Central memory CD8-positive, alpha-beta T cell (primary cell): ENCODE results near the gene B4GALT6.

Experiments
- ATAC-seq: fragments of 150-1000 bp; cut with Tn5 transposase; replicated peaks from 2 replicates; pipeline ENCODE4 v1.10.0; 2022; ENCODE audit warnings: mild to moderate bottlenecking, moderate FRiP score, moderate number of reproducible peaks; ENCODE audit not compliant: poor library complexity, severe bottlenecking; ENCODE audit errors: extremely low read depth
- DNase-seq, 2 donors: peaks; one replicate each; pipeline ENCODE4 v3.0.0; 2021; ENCODE audit warnings: low spot score in 2 of 2
- H3K27ac Mint-ChIP-seq: one replicate; pipeline ENCODE4 v1.8.0; 2022; ENCODE audit warnings: low read depth, mild to moderate bottlenecking, moderate library complexity, mixed read lengths
- H3K27me3 Mint-ChIP-seq: one replicate; pipeline ENCODE4 v1.8.0; 2022; ENCODE audit warnings: mixed read lengths
- H3K36me3 Mint-ChIP-seq: one replicate; pipeline ENCODE4 v1.8.0; 2022; ENCODE audit warnings: mild to moderate bottlenecking, moderate library complexity, mixed read lengths; ENCODE audit not compliant: insufficient read depth
- H3K4me1 Mint-ChIP-seq: one replicate; pipeline ENCODE4 v1.8.0; 2022; ENCODE audit warnings: mixed read lengths
- H3K4me3 Mint-ChIP-seq: one replicate; pipeline ENCODE4 v1.8.0; 2022; ENCODE audit warnings: mild to moderate bottlenecking, moderate library complexity, mixed read lengths
- H3K9me3 Mint-ChIP-seq: one replicate; pipeline ENCODE4 v1.8.0; 2022; ENCODE audit warnings: mixed read lengths

Gene B4GALT6

DNA sequence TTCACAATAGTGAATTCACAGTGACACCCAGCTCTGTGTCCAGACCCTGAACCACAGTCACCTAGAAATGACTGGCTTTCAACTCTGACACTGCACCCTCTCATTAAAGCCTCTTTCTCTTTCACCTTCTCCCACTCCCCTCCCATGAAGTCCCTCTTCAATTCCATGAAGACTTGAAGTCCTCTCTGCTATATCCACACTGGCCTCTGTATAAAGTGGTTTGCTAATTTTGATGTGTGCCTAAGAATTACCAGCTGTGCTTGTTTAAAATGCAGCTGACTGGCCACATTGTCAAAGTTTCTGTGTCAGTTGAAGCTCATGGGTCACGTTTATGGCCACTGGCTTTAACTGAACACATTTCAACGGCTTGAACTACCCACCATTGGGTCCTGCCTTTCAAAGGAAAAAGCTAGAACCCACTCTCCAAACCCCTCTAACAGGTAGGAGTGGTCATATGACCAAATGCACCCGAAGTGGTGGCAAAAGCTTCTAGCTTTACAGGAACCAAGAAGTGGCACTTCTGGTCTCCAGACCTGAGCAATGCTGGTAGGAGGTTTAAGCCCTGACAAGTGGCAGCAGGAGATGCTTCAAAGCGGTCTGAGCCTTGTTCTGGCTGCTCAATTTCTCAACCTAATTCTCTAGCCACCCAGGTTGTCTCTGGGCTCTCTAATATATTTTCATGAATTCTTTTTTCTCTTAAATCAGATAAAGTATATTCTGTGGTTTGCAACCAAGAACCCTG lies 34.2 kb downstream of the B4GALT6 start:
- DNase-seq (no peak), ATAC-seq (no peak)
- H3K27ac Mint-ChIP-seq: no peak overlapping the region
- no peaks in the 10 kb centered on the region for H3K9me3 Mint-ChIP-seq
- no peak overlapping the region for H3K4me3 Mint-ChIP-seq
- H3K36me3 Mint-ChIP-seq: no peaks in the 10 kb centered on the region
- H3K27me3 Mint-ChIP-seq: peaks cover 14% of the 10 kb centered on the region
- peaks cover 23% of the 10 kb centered on the region for H3K4me1 Mint-ChIP-seq

DNA sequence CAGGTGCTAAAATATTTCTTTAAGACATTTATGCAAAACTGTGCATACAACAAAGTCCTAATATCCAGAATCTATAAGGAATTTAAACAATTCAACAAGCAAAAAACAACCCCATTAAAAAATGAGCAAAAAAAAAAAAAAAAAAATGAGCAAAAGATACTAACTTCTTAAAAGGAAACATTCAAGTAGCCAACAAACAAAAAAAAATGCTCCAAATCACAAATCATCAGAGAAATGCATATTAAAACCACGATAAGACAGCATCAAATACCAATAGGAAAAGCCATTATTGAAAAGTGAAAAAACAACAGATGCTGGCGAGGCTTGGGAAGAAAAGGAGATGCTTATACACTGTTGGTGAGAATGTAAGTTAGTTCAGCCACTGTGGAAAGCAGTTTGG lies 34.9 kb downstream of the B4GALT6 start:
- Mint-ChIP-seq H3K9me3 (no peaks in the 10 kb centered on the region), H3K27me3 (peaks cover 14% of the 10 kb centered on the region), H3K4me1 (peaks cover 23% of the 10 kb centered on the region), H3K27ac (no peak overlapping the region), H3K4me3 (no peak overlapping the region), H3K36me3 (no peaks in the 10 kb centered on the region)
- ATAC-seq (no peak), DNase-seq (no peak)

DNA sequence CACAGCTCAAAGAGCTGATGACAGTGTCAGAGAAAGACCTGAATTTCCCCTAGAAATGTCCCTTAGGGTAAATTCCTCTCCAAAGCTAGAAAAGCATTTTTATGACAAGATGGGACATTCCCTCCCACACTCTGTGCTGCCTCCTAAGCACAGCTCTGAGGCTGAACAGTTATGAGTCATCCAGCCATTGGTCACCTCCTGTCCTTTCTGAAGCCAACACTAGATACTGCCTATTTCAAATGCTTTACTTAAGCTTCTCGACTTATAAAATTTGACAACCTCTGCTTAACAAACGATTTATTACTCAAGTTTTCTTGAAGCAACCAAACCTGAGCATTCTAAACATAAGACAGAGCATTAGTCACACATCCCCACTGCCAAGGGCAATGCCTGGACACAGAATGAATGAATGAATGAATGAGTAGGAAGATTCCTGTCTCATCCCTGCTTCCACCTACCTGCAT lies 35.4 kb downstream of the B4GALT6 start:
- H3K9me3 Mint-ChIP-seq: no peaks in the 10 kb centered on the region

DNA sequence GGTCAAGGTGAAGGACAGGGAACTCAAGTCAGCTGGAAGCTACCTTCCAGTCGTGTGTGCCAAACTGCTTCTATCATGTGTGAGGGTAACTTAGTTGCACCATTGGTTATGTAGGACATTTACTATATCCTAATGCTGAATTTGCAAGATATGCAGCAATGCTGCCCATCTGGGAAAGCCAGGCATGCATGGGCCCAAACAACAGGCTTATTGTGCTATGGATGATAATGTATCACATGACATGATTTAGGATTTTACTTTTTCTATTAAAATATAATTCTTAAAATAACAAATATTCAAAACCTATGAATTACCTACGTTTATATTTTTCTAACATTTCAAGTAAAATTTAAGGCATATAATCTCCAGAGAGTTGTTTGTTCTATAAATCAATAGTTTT lies 35.9 kb downstream of the B4GALT6 start:
- ATAC-seq: no peak
- peaks cover 14% of the 10 kb centered on the region for H3K27me3 Mint-ChIP-seq
- H3K27ac Mint-ChIP-seq: no peak overlapping the region
- H3K4me3 Mint-ChIP-seq: no peak overlapping the region
- peaks cover 23% of the 10 kb centered on the region for H3K4me1 Mint-ChIP-seq
- no peak for DNase-seq
- no peaks in the 10 kb centered on the region for H3K9me3 Mint-ChIP-seq
- H3K36me3 Mint-ChIP-seq: no peaks in the 10 kb centered on the region

More for the DNA sequence above, 35.4 kb downstream of the B4GALT6 start:
- no peak overlapping the region for H3K4me3 Mint-ChIP-seq
- no peak for ATAC-seq
- no peak for DNase-seq
- peaks cover 14% of the 10 kb centered on the region for H3K27me3 Mint-ChIP-seq
- H3K4me1 Mint-ChIP-seq: peaks cover 23% of the 10 kb centered on the region
- no peak overlapping the region for H3K27ac Mint-ChIP-seq
- H3K36me3 Mint-ChIP-seq: no peaks in the 10 kb centered on the region

DNA sequence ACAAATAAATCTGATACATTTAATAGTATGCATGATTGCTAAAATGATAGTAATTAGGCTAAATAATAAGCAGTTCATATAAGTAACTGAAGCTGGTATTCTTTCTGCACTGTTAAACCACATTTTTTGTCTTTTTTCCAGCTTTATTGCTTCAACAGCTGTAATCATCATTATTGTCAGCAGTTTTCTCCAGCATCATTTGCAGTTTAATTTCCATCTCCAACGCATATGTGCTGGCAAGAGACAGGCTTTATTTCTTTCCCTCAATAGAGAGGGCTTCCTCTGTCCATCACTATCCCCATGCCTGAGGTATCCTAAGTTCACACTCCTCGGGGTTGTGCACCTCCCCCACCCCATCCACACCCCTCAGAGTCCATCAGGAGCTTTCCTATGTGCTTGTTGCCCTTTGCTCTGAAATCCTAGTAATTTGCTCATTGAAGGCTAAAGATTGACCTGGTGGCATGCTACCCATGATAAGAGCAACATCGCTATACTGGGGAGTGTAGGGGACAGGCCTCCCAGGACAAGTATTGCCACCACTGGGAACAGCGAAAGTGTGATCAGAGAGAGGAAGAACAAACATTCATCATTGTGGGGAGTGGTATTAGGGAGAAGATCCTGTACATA lies 37.1 kb downstream of the B4GALT6 start:
- H3K9me3 Mint-ChIP-seq: no peaks in the 10 kb centered on the region
- H3K36me3 Mint-ChIP-seq: no peaks in the 10 kb centered on the region
- no peak overlapping the region for H3K4me3 Mint-ChIP-seq
- ATAC-seq (no peak), DNase-seq (no peak)
- H3K27me3 Mint-ChIP-seq: peaks cover 8% of the 10 kb centered on the region
- H3K27ac Mint-ChIP-seq: no peak overlapping the region
- H3K4me1 Mint-ChIP-seq: peaks cover 19% of the 10 kb centered on the region

DNA sequence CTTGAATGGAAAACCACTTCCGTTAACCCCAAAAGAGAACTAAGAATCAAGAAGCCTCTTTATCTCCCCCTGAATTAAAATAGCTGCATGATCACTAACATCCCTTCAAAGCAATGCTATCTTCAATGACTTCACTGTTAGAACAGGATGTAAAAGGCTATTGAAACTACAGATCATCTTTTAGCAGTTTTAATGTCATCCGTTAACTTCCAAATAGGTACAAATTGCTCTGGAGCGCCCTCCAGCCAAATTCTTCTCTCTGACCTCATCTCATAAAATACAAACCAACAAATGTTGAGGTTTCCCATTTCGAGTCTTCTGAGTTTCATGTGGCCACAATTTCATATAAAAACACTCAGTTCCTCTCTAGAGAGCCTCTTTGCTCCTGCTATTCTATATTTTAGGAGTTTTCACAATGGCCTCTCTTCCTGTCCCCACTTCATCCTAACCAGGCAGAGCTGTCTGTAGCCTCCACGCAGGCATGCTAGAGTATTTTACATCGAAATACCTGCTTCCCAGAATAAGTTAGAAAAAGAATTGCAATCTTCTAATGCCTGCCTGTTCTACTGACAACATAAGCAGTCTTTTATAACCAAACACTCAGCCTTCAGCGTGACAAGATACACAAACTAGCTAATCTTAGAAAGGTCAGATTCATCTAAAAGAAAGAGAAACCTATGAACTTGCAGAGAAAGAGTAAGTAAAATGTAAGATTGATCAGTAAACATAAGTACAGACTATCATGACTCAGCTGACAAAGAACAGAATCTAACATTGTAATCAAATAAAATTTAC lies 37.9 kb downstream of the B4GALT6 start:
- no peak for ATAC-seq
- peak overlapping the region; percentile 9 for H3K27ac Mint-ChIP-seq
- H3K4me1 Mint-ChIP-seq: peaks cover 14% of the 10 kb centered on the region
- H3K36me3 Mint-ChIP-seq: no peaks in the 10 kb centered on the region
- peaks cover under 1% of the 10 kb centered on the region for H3K27me3 Mint-ChIP-seq
- no peaks in the 10 kb centered on the region for H3K9me3 Mint-ChIP-seq
- no peak for DNase-seq
- no peak overlapping the region for H3K4me3 Mint-ChIP-seq

DNA sequence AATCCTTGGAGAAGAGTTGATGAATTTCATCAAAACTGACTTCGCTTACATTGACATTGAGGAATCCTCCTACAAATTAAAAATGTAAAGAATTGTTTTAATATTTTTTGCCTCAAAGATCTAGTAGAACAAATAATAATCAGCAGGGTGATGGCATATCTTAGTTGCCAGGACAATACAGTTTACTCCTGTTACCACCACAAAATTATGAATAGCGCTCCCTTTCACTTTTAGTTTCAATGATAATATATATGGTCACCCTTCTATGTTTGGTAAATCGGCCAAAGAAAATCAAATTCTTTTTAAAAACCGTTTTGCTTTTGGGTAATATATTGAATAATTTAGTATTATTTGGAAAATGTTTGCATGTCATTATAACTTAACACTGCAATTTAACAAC lies 39.0 kb downstream of the B4GALT6 start:
- Mint-ChIP-seq H3K4me3 (no peak overlapping the region), H3K4me1 (peaks cover 14% of the 10 kb centered on the region), H3K9me3 (no peaks in the 10 kb centered on the region), H3K36me3 (no peaks in the 10 kb centered on the region), H3K27ac (no peak overlapping the region), H3K27me3 (no peaks in the 10 kb centered on the region)
- DNase-seq (no peak), ATAC-seq (no peak)

DNA sequence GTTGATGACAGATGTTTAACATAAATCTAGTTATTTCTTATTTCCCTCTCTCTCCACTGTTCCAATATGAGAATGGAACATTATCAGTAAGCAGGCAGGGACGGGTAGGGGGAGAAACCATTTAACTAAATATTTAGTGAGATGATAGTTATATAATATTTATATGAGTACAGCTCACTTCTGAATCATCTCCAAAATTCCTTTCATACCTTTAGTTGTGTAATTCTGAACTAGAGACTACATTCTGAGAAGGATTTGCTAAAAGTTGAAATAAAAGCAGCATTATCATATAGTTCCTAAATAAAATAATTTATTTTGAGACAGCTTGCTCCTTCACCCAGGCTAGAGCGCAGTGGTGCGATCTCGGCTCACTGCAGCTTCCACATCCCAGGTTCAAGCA lies 41.4 kb downstream of the B4GALT6 start:
- peaks cover 8% of the 10 kb centered on the region for H3K4me1 Mint-ChIP-seq
- H3K27ac Mint-ChIP-seq: no peak overlapping the region
- no peaks in the 10 kb centered on the region for H3K9me3 Mint-ChIP-seq
- H3K36me3 Mint-ChIP-seq: no peaks in the 10 kb centered on the region
- no peak overlapping the region for H3K4me3 Mint-ChIP-seq
- ATAC-seq: no peak
- H3K27me3 Mint-ChIP-seq: no peaks in the 10 kb centered on the region
- DNase-seq: no peak

DNA sequence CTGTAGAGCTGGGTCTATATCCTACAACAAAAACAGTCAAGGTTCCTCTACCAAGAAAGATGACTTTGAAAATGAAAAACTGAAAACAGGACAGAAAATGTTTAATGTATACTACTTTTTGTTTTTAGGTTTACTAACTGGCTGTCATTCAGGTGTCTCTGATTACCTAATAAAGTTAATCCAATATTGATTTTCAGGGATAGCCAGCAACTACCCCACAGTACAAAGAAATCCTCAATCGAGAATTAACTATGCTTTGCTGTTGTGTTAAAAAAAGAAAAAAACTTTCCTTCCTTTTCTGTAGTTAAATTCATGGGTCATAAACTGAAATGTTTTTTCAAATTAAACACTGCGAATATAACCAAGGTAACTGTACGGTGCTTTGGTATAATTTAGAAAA lies 46.9 kb downstream of the B4GALT6 start:
- Mint-ChIP-seq H3K27ac (no peak overlapping the region), H3K27me3 (no peaks in the 10 kb centered on the region), H3K4me3 (no peak overlapping the region), H3K9me3 (no peaks in the 10 kb centered on the region), H3K4me1 (peaks cover 23% of the 10 kb centered on the region), H3K36me3 (peaks cover 2% of the 10 kb centered on the region)
- ATAC-seq (no peak), DNase-seq (no peak)

DNA sequence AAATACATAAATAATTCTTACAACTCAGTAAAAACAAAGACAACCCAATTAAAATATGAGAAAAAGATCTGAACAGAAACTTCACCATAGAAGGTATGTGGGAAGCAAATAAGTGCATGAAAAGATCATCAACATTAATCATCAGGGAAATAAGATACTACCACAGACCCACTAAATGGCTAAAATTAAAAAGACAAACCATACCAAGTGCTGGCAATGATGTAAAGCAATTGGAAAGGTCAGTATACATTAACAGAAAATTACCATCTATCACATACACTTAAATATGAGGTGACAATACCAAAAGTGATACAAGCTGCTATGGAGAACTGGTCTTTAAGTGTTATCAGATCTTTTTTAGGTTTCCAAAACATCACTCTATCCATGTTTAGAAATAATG lies 48.0 kb downstream of the B4GALT6 start:
- H3K9me3 Mint-ChIP-seq: no peaks in the 10 kb centered on the region
- no peak overlapping the region for H3K4me3 Mint-ChIP-seq
- no peak for ATAC-seq
- H3K27me3 Mint-ChIP-seq: no peaks in the 10 kb centered on the region
- H3K36me3 Mint-ChIP-seq: peaks cover 2% of the 10 kb centered on the region
- no peak for DNase-seq
- H3K27ac Mint-ChIP-seq: no peak overlapping the region
- peaks cover 23% of the 10 kb centered on the region for H3K4me1 Mint-ChIP-seq

DNA sequence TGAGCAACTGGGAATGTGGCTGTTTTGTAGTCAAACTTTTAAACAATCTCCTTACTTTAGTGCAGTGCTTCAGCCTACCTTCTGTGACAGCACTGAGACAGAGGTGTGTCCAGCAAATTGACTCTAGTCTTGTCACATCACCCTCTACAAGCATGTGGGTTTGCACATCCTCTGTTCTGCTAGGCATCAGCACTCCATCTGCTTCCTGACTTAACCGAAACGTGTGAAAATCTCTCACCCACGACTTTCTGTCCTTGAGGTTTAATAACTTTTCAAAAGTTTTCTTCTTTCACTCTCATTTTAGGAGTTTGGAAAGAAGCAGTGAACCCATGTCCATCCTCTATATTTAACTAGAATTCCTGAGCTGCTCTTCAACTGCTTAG lies 50.1 kb downstream of the B4GALT6 start:
- Mint-ChIP-seq H3K27ac (peak overlapping the region; percentile 81), H3K9me3 (no peaks in the 10 kb centered on the region), H3K36me3 (peaks cover 2% of the 10 kb centered on the region), H3K27me3 (no peaks in the 10 kb centered on the region), H3K4me1 (peaks cover 30% of the 10 kb centered on the region), H3K4me3 (peak overlapping the region; percentile 54)
- ATAC-seq: peak; percentile 98
- DNase-seq: peak in 1 of 2 donors; percentile 19

DNA sequence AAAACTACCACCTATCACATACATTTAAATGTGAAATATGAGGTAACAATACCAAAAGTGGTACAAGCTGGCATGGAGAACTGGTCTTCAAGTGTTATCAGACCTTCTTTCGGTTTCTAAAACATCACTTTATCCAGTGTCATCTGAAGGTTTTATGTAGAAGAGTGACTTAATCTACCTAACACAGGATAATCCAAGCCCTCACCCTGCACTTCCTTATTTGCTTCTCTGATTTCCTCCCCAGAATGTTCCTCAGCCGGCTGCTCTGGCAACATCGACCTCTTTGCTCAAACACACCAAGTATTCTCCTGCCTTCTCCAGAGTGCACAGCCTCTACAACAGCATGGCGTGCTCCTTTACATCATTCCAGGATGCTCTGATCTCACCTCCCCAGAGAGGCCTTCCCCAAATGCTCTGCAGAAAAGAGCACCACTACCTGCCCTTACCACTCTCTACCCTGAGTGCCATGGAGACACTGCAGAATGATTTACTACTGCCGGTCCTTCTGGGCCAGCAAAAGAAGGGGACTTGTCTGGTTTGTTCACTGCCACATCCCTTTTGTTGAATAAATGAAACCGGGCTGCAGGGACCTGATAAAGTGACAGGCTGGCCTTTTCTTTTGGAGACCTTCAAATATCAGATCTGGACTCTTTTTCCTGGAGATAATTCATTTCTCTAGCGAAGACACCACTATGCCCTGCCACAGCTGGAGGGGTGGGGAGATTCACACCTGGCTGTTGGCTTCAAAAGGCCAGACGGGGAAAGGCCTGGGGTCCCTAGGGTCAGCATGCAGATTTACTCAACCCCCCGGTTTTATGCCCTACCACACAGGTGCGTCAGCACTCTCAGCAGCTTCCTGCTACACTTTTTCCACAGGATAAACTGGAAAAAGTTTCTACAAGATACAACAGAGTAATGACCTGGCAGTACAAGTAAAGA lies 50.7 kb downstream of the B4GALT6 start:
- H3K4me1 Mint-ChIP-seq: peaks cover 30% of the 10 kb centered on the region
- peak overlapping the region; percentile 54 for H3K4me3 Mint-ChIP-seq
- H3K27me3 Mint-ChIP-seq: no peaks in the 10 kb centered on the region
- no peak for DNase-seq
- ATAC-seq: no peak
- H3K36me3 Mint-ChIP-seq: peaks cover 2% of the 10 kb centered on the region
- H3K27ac Mint-ChIP-seq: peak overlapping the region; percentile 81
- no peaks in the 10 kb centered on the region for H3K9me3 Mint-ChIP-seq
